Glutamatergic neuron (in vitro differentiated cells): ENCODE measurements around the gene KLF3. TPM values are rescaled to one million over a fixed set of nuclear protein-coding genes. Genes with fewer than 3 reads are reported as not detected.

Source experiments
- DNase-seq: peaks from one replicate; pipeline ENCODE4 v3.0.0; 2022
- H3K27ac Mint-ChIP-seq: one replicate; pipeline ENCODE4 v1.8.0; 2020; ENCODE audit warnings: mild to moderate bottlenecking, mixed read lengths, inconsistent platforms; ENCODE audit not compliant: unreplicated experiment
- H3K27me3 Mint-ChIP-seq: one replicate; pipeline ENCODE4 v1.8.0; 2020; ENCODE audit warnings: mild to moderate bottlenecking, moderate library complexity, mixed read lengths, inconsistent platforms; ENCODE audit not compliant: unreplicated experiment
- H3K36me3 Mint-ChIP-seq: one replicate; pipeline ENCODE4 v1.8.0; 2020; ENCODE audit warnings: mild to moderate bottlenecking, mixed read lengths, inconsistent platforms; ENCODE audit not compliant: unreplicated experiment
- H3K4me1 Mint-ChIP-seq: one replicate; pipeline ENCODE4 v1.8.0; 2020; ENCODE audit warnings: mild to moderate bottlenecking, low read depth, mixed read lengths, inconsistent platforms; ENCODE audit not compliant: unreplicated experiment
- H3K4me3 Mint-ChIP-seq: one replicate; pipeline ENCODE4 v1.8.0; 2020; ENCODE audit warnings: mild to moderate bottlenecking, mixed read lengths, inconsistent platforms; ENCODE audit not compliant: unreplicated experiment
- H3K9me3 Mint-ChIP-seq: one replicate; pipeline ENCODE4 v1.8.0; 2020; ENCODE audit warnings: mild to moderate bottlenecking, moderate library complexity, mixed read lengths, inconsistent platforms; ENCODE audit not compliant: unreplicated experiment
- CTCF ChIP-seq: fragments of 200-600 bp; sonication (generic); IDR thresholded peaks from one replicate; pipeline ENCODE4 v1.5.0; 2021; ENCODE audit not compliant: partially characterized antibody, unreplicated experiment
- total RNA-seq: library from RNA; stranded (reverse); fragmentation: NEBNext Ultra II Directional; extraction: Animal tissue kit (Norgen Biotek cat#: 25700); gene quantifications from one replicate; pipeline ENCODE4 v1.2.1, GENCODE V29; 2021; ENCODE audit not compliant: unreplicated experiment

Gene KLF3
- total RNA-seq, 1 donor from 2014 or later = 38.4 TPM

- no peaks in the 10 kb centered on the region for H3K36me3 Mint-ChIP-seq
- H3K4me1 Mint-ChIP-seq = no peaks in the 10 kb centered on the region
- no peaks in the 10 kb centered on the region for H3K9me3 Mint-ChIP-seq
- H3K27ac Mint-ChIP-seq = no peak overlapping the region
- TF ChIP-seq CTCF = no peak
- no peak overlapping the region for H3K4me3 Mint-ChIP-seq
- no peaks in the 10 kb centered on the region for H3K27me3 Mint-ChIP-seq
- no peak for DNase-seq
Observed at GRCh38 chr4:38699112-38699511, 35.1 kb downstream of the KLF3 start.

GRCh38 chr4:38703635-38704034 is 39.6 kb downstream of the KLF3 start:
- Mint-ChIP-seq H3K27me3 (no peaks in the 10 kb centered on the region), H3K27ac (no peak overlapping the region), H3K36me3 (no peaks in the 10 kb centered on the region), H3K9me3 (peaks cover 2% of the 10 kb centered on the region), H3K4me3 (no peak overlapping the region), H3K4me1 (no peaks in the 10 kb centered on the region)
- no peak for TF ChIP-seq CTCF
- DNase-seq = no peak

- Mint-ChIP-seq H3K9me3 (peaks cover 2% of the 10 kb centered on the region), H3K4me1 (no peaks in the 10 kb centered on the region), H3K27ac (no peak overlapping the region), H3K4me3 (no peak overlapping the region), H3K27me3 (no peaks in the 10 kb centered on the region), H3K36me3 (no peaks in the 10 kb centered on the region)
- no peak for TF ChIP-seq CTCF
- no peak for DNase-seq
Observed at GRCh38 chr4:38704622-38705154, 40.7 kb downstream of the KLF3 start.

GRCh38 chr4:38706301-38706700 is 42.3 kb downstream of the KLF3 start:
- no peaks in the 10 kb centered on the region for H3K4me1 Mint-ChIP-seq
- no peak for TF ChIP-seq CTCF

GRCh38 chr4:38710053-38710452 is 46.1 kb downstream of the KLF3 start:
- Mint-ChIP-seq H3K27me3 (no peaks in the 10 kb centered on the region), H3K4me1 (no peaks in the 10 kb centered on the region), H3K27ac (no peak overlapping the region), H3K9me3 (peaks cover 2% of the 10 kb centered on the region), H3K36me3 (no peaks in the 10 kb centered on the region), H3K4me3 (no peak overlapping the region)
- DNase-seq = no peak
- TF ChIP-seq CTCF = no peak

More at GRCh38 chr4:38706301-38706700, 42.3 kb downstream of the KLF3 start:
- H3K4me3 Mint-ChIP-seq = no peak overlapping the region
- DNase-seq = no peak
- peaks cover 2% of the 10 kb centered on the region for H3K9me3 Mint-ChIP-seq
- no peak overlapping the region for H3K27ac Mint-ChIP-seq
- H3K36me3 Mint-ChIP-seq = no peaks in the 10 kb centered on the region
- no peaks in the 10 kb centered on the region for H3K27me3 Mint-ChIP-seq
